ENCODE data around the gene DNAJA4.

The DNAJA4 gene

GRCh38 chr15:78319588-78319987 is 55.2 kb downstream of the DNAJA4 start:
- no peak for DNase-seq

GRCh38 chr15:78320183-78320582 is 55.8 kb downstream of the DNAJA4 start:
- DNase-seq = no peak

GRCh38 chr15:78321041-78321570 is 56.7 kb downstream of the DNAJA4 start:
- DNase-seq = no peak

GRCh38 chr15:78321786-78322185 is 57.4 kb downstream of the DNAJA4 start:
- DNase-seq = no peak

- no peak for DNase-seq
Measured at GRCh38 chr15:78322243-78322642, 57.9 kb downstream of the DNAJA4 start.

- DNase-seq = peak; percentile 41
Measured at GRCh38 chr15:78322724-78323521, 58.6 kb downstream of the DNAJA4 start.

GRCh38 chr15:78323693-78324092 is 59.3 kb downstream of the DNAJA4 start:
- DNase-seq = no peak

- no peak for DNase-seq
Measured at GRCh38 chr15:78324144-78324543, 59.8 kb downstream of the DNAJA4 start.

GRCh38 chr15:78325092-78325843 is 60.9 kb downstream of the DNAJA4 start:
- no peak for DNase-seq

- DNase-seq = no peak
Measured at GRCh38 chr15:78327466-78327865, 63.1 kb downstream of the DNAJA4 start.

- DNase-seq = no peak
Measured at GRCh38 chr15:78329625-78330024, 65.3 kb downstream of the DNAJA4 start.
